GM12801 (cell line): Measurements from ENCODE around the gene MOAP1.

Source experiments
- TF ChIP-seq, protein P1 (sequence below): IDR thresholded peaks from one replicate; pipeline ENCODE4 v1.5.1; 2011; ENCODE audit warnings: control low read depth; ENCODE audit not compliant: insufficient read length; ENCODE audit errors: extremely low read depth

Gene MOAP1

DNA sequence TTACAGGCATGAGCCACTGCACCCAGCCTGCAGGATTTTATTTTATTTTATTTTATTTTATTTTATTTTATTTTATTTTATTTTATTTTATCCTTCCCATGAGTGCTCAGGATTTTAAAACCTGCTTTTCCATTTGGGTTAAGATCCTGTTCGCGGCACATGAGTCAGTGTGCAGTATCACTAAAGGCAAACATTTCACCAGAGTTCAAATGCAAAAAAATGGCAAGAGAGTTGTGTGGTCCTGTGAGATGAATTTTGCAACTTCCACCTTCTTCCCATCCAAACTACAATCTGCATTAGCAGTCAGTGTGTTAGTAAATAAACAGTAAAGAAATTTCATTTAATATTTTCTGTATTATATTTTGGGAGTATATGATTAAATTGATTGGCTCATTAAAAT is 29.0 kb downstream of the MOAP1 start:
- TF ChIP-seq, protein P1, sequence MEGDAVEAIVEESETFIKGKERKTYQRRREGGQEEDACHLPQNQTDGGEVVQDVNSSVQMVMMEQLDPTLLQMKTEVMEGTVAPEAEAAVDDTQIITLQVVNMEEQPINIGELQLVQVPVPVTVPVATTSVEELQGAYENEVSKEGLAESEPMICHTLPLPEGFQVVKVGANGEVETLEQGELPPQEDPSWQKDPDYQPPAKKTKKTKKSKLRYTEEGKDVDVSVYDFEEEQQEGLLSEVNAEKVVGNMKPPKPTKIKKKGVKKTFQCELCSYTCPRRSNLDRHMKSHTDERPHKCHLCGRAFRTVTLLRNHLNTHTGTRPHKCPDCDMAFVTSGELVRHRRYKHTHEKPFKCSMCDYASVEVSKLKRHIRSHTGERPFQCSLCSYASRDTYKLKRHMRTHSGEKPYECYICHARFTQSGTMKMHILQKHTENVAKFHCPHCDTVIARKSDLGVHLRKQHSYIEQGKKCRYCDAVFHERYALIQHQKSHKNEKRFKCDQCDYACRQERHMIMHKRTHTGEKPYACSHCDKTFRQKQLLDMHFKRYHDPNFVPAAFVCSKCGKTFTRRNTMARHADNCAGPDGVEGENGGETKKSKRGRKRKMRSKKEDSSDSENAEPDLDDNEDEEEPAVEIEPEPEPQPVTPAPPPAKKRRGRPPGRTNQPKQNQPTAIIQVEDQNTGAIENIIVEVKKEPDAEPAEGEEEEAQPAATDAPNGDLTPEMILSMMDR, result no peak

DNA sequence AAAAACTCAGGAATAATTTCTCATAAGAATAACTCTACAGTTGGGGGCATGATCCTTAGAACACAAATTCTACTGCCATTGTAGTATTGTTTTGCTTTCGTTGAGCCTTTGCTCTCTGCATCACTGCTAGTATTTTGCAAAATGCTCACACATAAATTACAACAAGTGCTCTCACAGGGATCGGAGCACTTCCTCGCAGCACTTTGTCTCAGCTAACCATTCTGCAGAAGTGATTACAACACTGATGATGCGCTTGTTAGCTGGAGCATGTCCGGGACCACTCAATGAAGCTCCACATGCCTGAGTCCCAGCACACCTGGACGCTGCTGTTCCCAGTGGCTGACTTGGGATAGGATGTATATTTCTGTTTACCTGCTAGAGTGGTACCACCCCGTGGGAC is 31.6 kb downstream of the MOAP1 start:
- TF ChIP-seq, protein P1, result no peak

DNA sequence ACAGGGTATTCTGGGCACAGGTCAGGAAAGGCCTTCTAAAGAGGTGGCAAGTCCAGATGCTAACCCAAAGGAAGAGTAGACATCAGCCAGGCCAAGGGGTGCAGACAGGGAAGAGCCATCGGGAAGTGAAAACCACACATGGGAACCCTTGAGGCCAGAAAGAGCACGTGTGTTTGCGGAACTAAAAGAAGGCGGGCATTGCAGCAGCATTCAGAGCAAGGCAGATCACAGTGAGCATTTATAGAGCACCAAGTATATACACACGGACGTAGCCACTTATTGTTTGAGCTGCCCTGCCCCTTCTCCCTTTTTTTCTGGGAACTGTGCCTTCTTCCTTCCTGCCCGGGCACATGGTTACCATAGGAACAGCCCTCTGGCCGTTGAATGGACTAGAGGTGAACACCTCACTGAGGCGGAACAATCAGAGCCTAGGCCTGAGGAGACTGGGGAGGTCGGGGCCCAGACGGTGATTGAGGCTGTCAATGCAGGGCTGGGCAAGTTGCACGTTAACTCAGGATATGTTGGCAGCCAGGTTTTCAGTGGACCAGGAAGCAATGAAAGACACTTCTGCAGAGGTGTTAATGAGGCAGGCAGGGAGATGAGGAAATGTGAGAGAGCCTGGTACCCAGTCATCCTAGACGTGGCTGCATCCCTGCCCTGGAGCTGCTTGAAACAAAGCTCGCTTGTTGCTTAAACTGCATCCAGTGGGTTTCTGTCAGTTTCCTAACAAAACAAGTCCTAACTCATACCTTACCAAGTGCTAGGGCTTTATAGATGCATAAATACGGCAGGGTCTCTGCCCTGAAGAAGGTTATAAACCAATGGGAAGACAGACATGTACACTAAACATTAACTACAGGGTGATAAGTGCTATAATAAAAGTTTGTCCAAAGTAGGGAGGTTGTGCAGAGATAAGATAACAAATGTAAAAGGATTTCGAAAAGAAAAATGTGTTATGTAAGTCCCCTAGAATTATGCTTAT is 34.2 kb downstream of the MOAP1 start:
- TF ChIP-seq, protein P1, result no peak

DNA sequence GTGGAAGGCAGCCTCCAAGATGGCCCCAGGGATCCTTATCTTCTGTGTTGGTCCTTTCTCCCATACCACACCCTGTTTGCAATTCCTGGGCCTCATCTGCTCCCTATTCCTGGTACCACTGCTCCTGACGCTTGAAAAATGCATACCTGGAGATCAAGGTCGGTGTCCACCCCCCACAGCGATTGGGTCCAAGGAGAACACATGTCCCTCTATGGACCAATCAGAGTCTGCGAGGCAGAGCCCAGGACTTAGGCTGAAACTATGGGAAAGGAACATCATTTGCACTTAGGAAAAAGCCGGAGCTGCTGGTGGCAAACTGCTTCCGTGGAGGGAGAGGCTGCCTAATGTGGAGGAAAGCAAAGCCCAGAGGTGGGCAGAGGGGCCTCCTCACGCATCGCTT is 35.7 kb downstream of the MOAP1 start:
- TF ChIP-seq, protein P1, result no peak

DNA sequence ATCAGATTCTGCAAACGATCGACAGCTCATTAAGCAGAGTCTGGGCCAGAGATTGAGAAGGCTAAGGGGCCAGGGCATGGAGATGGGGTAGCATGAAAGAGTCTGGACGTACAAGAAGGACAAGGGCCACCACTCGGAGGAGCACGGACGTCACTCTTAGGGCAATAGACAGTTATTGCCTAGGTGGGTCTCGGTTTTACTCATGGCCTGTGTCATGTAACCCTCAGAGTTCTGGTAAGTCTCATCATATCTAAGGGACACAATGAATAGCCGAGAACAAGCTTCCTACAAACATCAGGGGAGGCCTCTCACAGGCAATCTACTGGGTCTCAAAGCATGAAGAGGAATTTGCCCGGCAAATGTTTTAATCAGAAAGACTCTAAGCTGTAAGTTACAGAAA is 38.6 kb downstream of the MOAP1 start:
- TF ChIP-seq, protein P1, result no peak

DNA sequence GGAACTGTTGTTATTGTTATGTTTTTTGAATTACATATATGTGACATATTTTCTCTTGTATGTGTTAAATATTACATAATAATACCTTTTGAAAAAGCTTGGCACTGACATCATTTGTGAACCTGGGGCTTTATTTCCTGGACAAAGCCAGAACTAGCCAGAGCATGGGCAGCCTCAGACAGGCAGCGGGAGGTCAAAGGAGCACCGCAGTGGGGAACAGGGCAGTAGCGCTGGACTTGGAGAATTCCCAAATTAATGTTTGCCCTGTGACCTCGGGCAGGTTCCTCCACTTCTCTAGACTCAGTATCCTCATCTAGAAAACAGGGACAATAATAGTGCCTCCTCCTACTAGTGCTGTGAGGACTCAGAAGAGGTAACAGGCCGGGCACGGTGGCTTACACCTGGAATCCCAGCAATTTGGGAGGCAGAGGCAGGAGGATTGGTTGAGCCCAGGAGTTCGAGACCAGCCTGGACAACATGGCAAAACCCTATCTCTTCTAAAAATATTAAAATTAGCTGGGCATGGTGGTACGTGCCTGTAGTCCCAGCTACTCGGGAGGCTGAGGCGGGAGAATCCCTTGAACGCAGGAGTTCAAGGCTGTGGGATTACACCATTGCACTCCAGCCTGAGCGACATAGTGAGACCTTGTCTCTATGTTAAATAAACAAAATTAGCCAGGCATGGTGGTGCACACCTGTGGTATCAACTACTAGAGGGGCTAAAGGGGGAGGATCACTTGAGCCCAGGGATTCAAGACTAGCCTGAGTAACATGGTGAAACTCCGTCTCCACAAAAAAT is 41.6 kb downstream of the MOAP1 start:
- TF ChIP-seq, protein P1, result no peak

DNA sequence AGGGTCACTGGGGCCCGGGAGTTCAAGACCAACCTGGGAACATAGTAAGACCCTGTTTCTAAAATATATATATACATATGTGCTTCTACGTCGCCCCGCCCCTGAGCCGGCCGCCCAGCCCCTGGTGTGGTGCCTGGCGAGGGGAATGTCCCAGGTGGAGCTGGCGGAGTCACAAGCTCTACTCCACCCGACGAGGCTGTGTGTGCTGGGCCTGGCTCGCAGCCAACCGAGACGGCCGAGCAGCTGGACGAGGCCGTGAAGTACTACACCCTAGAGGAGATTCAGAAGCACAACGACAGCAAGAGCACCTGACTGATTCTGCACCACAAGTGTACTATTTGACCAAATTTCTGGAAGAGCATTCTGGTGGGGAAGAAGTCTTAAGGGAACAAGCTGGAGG is 46.8 kb downstream of the MOAP1 start:
- TF ChIP-seq, protein P1, result no peak
